Activated CD8-positive, alpha-beta T cell treated with anti-CD3 and anti-CD28 coated beads for 36 hours (primary cell): ENCODE measurements around the gene NEURL1. TPM values are rescaled to one million over a fixed set of nuclear protein-coding genes. Genes with fewer than 3 reads are reported as not detected.

Experiments used
- ATAC-seq: fragments of 200-7000 bp; cut with Tn5 transposase; one replicate; pipeline ENCODE4 v1.10.0; 2021; ENCODE audit warnings: mild to moderate bottlenecking, moderate library complexity
- CTCF ChIA-PET: fragments of 350-600 bp; sonication (Branson Sonifier 250); formaldehyde crosslinking; loops from one replicate; lab custom pipeline; 2021; ENCODE audit warnings: antibody characterized with exemption; lab: Charles Lee
- POLR2A ChIA-PET: fragments of 350-600 bp; sonication (Branson Sonifier 250); formaldehyde crosslinking; loops from one replicate; lab custom pipeline; 2021; ENCODE audit warnings: antibody characterized with exemption; lab: Charles Lee
- DNase-seq: peaks from one replicate; pipeline ENCODE4 v3.0.0-alpha.2; 2020
- H3K27ac Mint-ChIP-seq: one replicate; pipeline ENCODE4 v1.8.0; 2021; ENCODE audit warnings: mild to moderate bottlenecking, mixed read lengths
- H3K27me3 Mint-ChIP-seq: one replicate; pipeline ENCODE4 v1.8.0; 2021; ENCODE audit warnings: mixed read lengths
- H3K36me3 Mint-ChIP-seq: one replicate; pipeline ENCODE4 v1.8.0; 2021; ENCODE audit warnings: low read depth, mixed read lengths
- H3K4me1 Mint-ChIP-seq: one replicate; pipeline ENCODE4 v1.8.0; 2021; ENCODE audit warnings: low read depth, mixed read lengths
- H3K4me3 Mint-ChIP-seq: one replicate; pipeline ENCODE4 v1.8.0; 2021; ENCODE audit warnings: mild to moderate bottlenecking, moderate library complexity, mixed read lengths
- H3K9me3 Mint-ChIP-seq: one replicate; pipeline ENCODE4 v1.8.0; 2021; ENCODE audit warnings: mixed read lengths
- CTCF ChIP-seq: fragments of 200-600 bp; IDR thresholded peaks from one replicate; pipeline ENCODE4 v1.8.0; 2022; ENCODE audit warnings: antibody characterized with exemption, mild to moderate bottlenecking
- intact Hi-C: fragments of 100-400 bp; cut with micrococcal nuclease; formaldehyde crosslinking; loops from one replicate; pipeline ENCODE4 v1.10.0; 2022
- total RNA-seq, 2 experiments: library from RNA; stranded (reverse); gene quantifications; one replicate each; pipeline ENCODE4 v1.2.3, GENCODE V29; 2021

NEURL1 gene
- total RNA-seq, 2 experiments from 2014 or later = 1.7 to 1.9 TPM

- DNase-seq (no peak), ATAC-seq (no peak)
- Mint-ChIP-seq H3K27ac (no peak overlapping the region), H3K9me3 (no peaks in the 10 kb centered on the region), H3K4me3 (no peak overlapping the region), H3K4me1 (no peaks in the 10 kb centered on the region), H3K36me3 (no peaks in the 10 kb centered on the region), H3K27me3 (no peaks in the 10 kb centered on the region)
- POLR2A ChIA-PET = no interaction called here
- CTCF ChIA-PET = interaction anchor here (1.0 kb wide), 1 partner anchor 52 kb away, joined by 5 read pairs; no protein-coding TSS in a partner anchor
- no peak for TF ChIP-seq CTCF
- intact Hi-C loops = no loop called here
Observed at GRCh38 chr10:103633846-103634245, 140.3 kb downstream of the NEURL1 start.

GRCh38 chr10:103635580-103635979 lies 142.1 kb downstream of the NEURL1 start:
- no peaks in the 10 kb centered on the region for H3K36me3 Mint-ChIP-seq
- ChIA-PET POLR2A (no interaction called here), CTCF (interaction anchor here (1.4 kb wide), 1 partner anchor 51 kb away, joined by 5 read pairs; no protein-coding TSS in a partner anchor)
- ATAC-seq (no peak), DNase-seq (no peak)
- H3K27ac Mint-ChIP-seq = no peak overlapping the region
- no peak for TF ChIP-seq CTCF
- no peaks in the 10 kb centered on the region for H3K4me1 Mint-ChIP-seq
- H3K27me3 Mint-ChIP-seq = no peaks in the 10 kb centered on the region
- no peaks in the 10 kb centered on the region for H3K9me3 Mint-ChIP-seq
- H3K4me3 Mint-ChIP-seq = no peak overlapping the region
- intact Hi-C loops = no loop called here

GRCh38 chr10:103636492-103636891 lies 143.0 kb downstream of the NEURL1 start:
- intact Hi-C loops = no loop called here
- ChIA-PET POLR2A (interaction anchor here (1.2 to 1.5 kb wide), 2 partner anchors 13 to 38 kb away, joined by 3 to 5 read pairs; no protein-coding TSS in a partner anchor), CTCF (interaction anchor here (2.6 kb wide), 1 partner anchor 50 kb away, joined by 15 read pairs; no protein-coding TSS in a partner anchor)
- ATAC-seq (no peak), DNase-seq (no peak)
- Mint-ChIP-seq H3K27me3 (no peaks in the 10 kb centered on the region), H3K36me3 (no peaks in the 10 kb centered on the region), H3K4me3 (no peak overlapping the region), H3K9me3 (no peaks in the 10 kb centered on the region), H3K4me1 (no peaks in the 10 kb centered on the region), H3K27ac (no peak overlapping the region)
- no peak for TF ChIP-seq CTCF

- Mint-ChIP-seq H3K27me3 (no peaks in the 10 kb centered on the region), H3K4me1 (no peaks in the 10 kb centered on the region), H3K9me3 (no peaks in the 10 kb centered on the region), H3K36me3 (no peaks in the 10 kb centered on the region), H3K4me3 (no peak overlapping the region), H3K27ac (no peak overlapping the region)
- no peak for DNase-seq
- POLR2A ChIA-PET = interaction anchor here (1.2 to 1.5 kb wide), 2 partner anchors 12 to 38 kb away, joined by 3 to 5 read pairs; no protein-coding TSS in a partner anchor
- CTCF ChIA-PET = interaction anchor here (1.0 to 2.6 kb wide), 3 partner anchors 49 to 76 kb away, joined by 3 to 15 read pairs (median 3); no protein-coding TSS in a partner anchor
- intact Hi-C loops = no loop called here
- ATAC-seq = no peak
- TF ChIP-seq CTCF = no peak
Observed at GRCh38 chr10:103637011-103637410, 143.5 kb downstream of the NEURL1 start.

- Mint-ChIP-seq H3K27me3 (no peaks in the 10 kb centered on the region), H3K36me3 (no peaks in the 10 kb centered on the region), H3K9me3 (no peaks in the 10 kb centered on the region), H3K4me3 (no peak overlapping the region), H3K27ac (no peak overlapping the region), H3K4me1 (no peaks in the 10 kb centered on the region)
- ATAC-seq = no peak
- intact Hi-C loops = no loop called here
- ChIA-PET CTCF (interaction anchor here (0.5 to 2.6 kb wide), 4 partner anchors 48 to 378 kb away, joined by 3 to 15 read pairs (median 3); no protein-coding TSS in a partner anchor), POLR2A (interaction anchor here (1.2 kb wide), 1 partner anchor 11 kb away, joined by 3 read pairs; no protein-coding TSS in a partner anchor)
- no peak for TF ChIP-seq CTCF
- DNase-seq = no peak
Observed at GRCh38 chr10:103637927-103638557, 144.5 kb downstream of the NEURL1 start.
